Activated CD8-positive, alpha-beta memory T cell treated with anti-CD3 and anti-CD28 coated beads for 24 hours (primary cell): ENCODE data around the gene CTNNB1.

Experiments
- DNase-seq: peaks from one replicate; pipeline ENCODE4 v3.0.0-alpha.2; 2020

CTNNB1 gene

GRCh38 chr3:41193794-41194539, 5.3 kb upstream of the CTNNB1 start:
- no peak for DNase-seq

- no peak for DNase-seq
These were observed 4.6 kb upstream of the CTNNB1 start for GRCh38 chr3:41194701-41195100.

- no peak for DNase-seq
These were observed 3.4 kb upstream of the CTNNB1 start for GRCh38 chr3:41195946-41196345.

- DNase-seq, result no peak
These were observed 2.5 kb upstream of the CTNNB1 start for GRCh38 chr3:41196499-41197410.

GRCh38 chr3:41198046-41198445, 1.3 kb upstream of the CTNNB1 start:
- no peak for DNase-seq

- DNase-seq, result no peak
These were observed 779 bp upstream of the CTNNB1 start for GRCh38 chr3:41198526-41198925.

GRCh38 chr3:41199866-41200668, 762 bp downstream of the CTNNB1 start:
- peak; percentile 72 for DNase-seq

- DNase-seq, result no peak
These were observed 1.3 kb downstream of the CTNNB1 start for GRCh38 chr3:41200669-41201021.

GRCh38 chr3:41202075-41202833, 2.9 kb downstream of the CTNNB1 start:
- DNase-seq, result no peak

- no peak for DNase-seq
These were observed 3.6 kb downstream of the CTNNB1 start for GRCh38 chr3:41202834-41203345.

- DNase-seq, result no peak
These were observed 5.1 kb downstream of the CTNNB1 start for GRCh38 chr3:41204369-41204768.

- no peak for DNase-seq
These were observed 6.3 kb downstream of the CTNNB1 start for GRCh38 chr3:41205591-41205990.

GRCh38 chr3:41207355-41207754, 8.1 kb downstream of the CTNNB1 start:
- DNase-seq, result no peak

- no peak for DNase-seq
These were observed 9.4 kb downstream of the CTNNB1 start for GRCh38 chr3:41208507-41209220.

- DNase-seq, result no peak
These were observed 10.3 kb downstream of the CTNNB1 start for GRCh38 chr3:41209646-41210045.

GRCh38 chr3:41210966-41211365, 11.7 kb downstream of the CTNNB1 start:
- DNase-seq, result no peak

- no peak for DNase-seq
These were observed 12.8 kb downstream of the CTNNB1 start for GRCh38 chr3:41212088-41212487.

- no peak for DNase-seq
These were observed 14.3 kb downstream of the CTNNB1 start for GRCh38 chr3:41213588-41213987.

GRCh38 chr3:41216422-41216821, 17.1 kb downstream of the CTNNB1 start:
- no peak for DNase-seq

- DNase-seq, result no peak
These were observed 17.7 kb downstream of the CTNNB1 start for GRCh38 chr3:41216993-41217392.

GRCh38 chr3:41219424-41219823, 20.1 kb downstream of the CTNNB1 start:
- no peak for DNase-seq
